GM18867 (cell line): ENCODE data around the gene CD46.

ENCODE experiments used
- ATAC-seq: cut with Tn5 transposase; IDR thresholded peaks from one replicate; pipeline ENCODE4 v1.9.1; 2021; ENCODE audit warnings: mild to moderate bottlenecking, moderate library complexity; ENCODE audit not compliant: unreplicated experiment

Gene CD46

DNA sequence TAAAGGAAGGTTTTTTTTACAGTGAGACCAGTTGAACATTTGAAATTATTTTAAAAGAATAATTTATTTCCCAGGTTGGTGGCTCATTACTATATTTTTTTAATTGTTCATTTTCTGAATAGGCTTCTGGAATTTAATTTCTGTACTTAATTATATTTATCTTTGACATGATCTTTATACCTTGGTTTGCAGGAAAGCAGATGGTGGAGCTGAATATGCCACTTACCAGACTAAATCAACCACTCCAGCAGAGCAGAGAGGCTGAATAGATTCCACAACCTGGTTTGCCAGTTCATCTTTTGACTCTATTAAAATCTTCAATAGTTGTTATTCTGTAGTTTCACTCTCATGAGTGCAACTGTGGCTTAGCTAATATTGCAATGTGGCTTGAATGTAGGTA, 41.5 kb downstream of the CD46 start:
- ATAC-seq = no peak

DNA sequence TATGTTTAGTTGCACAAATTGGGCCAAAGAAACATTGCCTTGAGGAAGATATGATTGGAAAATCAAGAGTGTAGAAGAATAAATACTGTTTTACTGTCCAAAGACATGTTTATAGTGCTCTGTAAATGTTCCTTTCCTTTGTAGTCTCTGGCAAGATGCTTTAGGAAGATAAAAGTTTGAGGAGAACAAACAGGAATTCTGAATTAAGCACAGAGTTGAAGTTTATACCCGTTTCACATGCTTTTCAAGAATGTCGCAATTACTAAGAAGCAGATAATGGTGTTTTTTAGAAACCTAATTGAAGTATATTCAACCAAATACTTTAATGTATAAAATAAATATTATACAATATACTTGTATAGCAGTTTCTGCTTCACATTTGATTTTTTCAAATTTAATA, 43.0 kb downstream of the CD46 start:
- ATAC-seq = no peak

DNA sequence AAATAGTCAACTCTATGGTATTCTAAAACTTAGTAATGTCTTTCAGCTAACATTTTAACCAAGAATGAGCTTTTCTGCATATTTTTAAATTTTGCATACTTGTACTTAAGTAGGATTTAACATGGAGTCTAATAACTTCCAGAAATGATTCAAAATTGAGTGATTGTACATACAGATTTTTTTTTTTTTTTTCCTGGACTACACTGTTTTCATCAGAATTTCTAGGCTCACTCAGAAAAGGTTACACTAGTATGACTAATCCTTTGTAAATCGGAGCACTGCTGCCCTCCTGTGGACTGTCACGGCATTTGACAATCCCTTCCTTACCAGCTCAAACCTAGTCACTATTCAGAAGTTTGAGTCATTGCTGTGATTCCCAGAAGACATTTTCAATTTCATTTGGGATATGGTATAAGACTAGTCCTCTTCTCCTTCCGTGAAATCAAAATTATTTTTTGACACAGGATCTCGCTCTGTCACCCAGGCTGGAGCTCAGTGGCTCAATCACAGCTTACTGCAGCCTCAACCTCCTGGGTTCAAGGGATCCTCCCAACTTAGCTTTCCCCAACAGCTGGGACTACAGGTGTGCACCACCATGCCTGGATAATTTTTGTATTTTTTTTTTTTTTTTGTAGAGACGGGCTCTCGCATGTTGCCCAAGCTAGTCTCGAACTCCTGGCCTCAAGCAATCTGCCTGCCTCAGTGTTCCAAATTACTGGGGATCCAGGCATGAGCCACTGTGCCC, 45.5 kb downstream of the CD46 start:
- peak; percentile 74 for ATAC-seq

DNA sequence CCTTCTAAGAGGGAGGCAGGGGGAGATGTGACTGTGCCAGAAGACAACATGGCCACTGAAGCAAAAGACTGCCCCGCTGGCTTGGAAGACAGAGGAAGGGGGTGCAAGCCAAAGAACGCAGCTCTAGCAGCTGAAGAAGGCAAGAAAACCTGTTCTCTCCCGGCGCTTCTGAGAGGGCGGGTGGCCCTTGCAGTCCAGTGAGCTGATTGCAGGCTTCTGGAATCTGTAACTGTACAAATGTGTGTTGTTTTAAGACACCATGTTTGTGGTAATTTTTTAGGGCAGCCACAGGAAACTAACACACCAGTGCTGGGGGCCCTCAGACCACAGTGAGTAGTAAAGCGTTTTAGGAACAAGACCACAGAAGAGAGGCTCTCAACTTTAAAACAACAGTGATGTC, 47.0 kb downstream of the CD46 start:
- no peak for ATAC-seq

DNA sequence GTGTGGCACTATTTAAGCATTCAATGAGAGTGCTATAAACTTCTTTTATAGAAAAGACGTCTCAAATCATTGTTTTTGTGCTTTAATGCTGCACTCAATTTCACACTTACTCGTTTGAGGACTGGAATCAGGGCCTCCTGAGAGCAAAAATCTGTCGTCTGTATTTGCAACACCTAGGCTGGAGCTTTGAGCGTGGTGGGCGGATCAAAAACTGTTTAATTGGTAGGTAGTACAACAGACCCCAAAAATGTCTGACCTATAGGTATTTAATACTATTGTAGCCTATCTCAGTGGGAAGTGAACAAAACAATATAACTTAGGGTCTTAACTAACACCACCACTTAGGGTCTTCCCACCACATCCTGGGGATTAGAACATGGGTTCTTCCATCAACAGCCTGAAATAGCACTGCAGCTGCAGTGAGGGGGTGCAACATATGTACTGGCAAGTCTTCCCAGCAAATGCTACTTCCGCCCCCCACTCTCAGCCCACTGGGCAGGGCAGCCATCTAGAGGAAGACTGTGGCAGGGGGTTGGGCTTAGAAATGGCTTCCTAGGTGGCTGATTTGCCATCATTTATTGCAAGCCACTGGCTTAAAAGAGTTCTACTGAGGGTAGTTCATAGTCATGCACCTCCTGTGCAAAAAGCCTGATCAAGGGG, 48.3 kb downstream of the CD46 start:
- no peak for ATAC-seq

DNA sequence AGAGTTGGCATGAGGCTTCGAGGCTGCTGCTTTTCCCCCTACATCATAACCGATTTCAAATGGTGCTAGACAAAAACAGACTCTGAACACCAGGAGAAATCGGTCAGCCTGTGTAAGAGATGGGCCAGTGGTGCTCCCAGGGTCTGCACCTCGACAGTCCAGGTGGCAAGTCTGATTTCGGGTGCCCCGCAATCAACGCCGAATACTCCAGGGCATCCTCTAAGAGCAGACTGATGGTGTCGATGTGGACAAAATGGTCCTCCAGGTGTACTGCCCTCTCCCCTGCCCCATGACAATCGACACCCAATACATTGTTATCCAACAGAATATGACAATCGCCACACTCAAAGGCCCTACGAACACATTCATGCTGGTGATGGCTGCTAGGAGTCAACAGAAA, 50.0 kb downstream of the CD46 start:
- no peak for ATAC-seq

DNA sequence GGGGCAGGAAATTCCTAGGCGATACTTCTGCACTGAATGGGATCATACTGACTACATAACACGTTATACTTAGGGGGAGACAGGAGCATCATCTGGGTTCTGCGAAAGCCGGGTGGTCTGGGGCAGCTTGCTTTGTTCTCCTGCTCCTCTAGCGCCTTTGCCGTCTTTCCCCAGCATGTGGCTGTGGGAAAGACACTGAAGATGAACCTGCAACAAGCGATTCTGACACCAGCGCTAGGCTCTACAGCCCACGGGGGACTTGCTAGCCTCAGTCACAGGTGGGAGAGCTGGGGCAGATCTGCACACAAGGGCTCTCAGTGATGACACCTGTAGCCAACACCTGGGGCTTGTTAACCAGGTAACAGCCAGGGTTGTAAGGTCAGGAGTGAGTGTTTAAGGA, 51.8 kb downstream of the CD46 start:
- ATAC-seq = no peak

DNA sequence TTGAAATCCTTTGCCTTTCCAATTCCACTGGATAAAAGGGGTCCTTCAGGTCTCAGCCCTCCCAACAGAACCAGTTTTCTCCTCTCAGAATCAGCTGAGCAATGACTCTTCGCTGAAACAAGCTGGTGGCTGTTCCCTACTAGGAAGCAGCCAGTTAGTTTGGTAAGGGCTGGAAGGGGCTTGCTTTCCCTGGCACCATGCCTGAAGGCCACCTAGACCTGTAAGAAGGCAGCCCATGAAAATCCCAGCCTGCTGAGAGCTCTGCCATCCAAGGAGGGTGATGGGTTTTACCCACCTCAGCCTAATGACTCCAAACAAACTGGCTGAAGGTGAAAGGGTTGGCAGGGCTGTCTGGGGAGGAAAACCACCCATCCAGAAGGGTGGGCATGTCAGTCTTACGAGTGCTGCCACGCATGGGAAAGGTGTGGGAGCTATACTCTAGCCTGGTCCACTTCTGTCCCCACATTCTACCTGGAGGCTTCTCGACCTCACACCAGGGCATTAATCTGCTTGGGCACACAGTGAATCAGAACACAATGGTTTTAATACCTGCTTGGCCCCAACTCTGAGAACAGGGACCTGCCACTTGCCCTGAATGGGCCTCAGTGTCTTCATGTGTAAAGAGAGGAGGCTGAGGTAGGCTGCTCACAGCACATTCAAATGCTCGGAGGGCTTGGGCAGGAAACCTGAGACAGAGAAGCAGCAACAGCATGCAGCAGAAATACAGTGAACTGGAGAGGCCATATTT, 53.0 kb downstream of the CD46 start:
- ATAC-seq = no peak

DNA sequence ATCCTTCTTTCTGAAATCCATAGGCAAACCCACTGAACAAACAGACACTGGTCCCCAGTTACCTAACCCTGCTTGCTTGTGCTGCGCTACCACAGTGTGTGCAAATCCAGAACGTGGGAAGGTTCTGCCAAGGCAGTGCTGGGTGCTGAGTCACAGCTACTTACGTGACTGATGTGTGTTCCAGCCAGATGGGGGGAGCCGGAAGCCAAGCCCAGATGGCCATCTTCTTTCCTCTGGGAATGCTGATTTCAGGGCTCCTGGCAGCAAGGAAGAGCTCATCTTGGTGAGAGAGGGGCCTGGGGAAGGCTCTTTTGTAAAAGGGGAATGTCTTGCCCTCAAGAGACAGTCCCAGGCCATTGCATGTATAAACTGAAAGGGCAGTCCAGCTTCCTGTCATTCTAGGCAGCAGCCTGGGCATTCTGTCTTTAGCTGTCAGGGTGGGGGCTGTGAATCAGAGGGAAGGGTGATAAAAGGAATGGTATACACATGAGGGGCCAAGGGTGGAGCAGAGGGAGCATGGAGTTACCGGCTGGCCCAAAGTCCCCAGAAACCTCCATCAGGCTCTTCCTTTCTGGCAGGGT, 54.1 kb downstream of the CD46 start:
- ATAC-seq = no peak

DNA sequence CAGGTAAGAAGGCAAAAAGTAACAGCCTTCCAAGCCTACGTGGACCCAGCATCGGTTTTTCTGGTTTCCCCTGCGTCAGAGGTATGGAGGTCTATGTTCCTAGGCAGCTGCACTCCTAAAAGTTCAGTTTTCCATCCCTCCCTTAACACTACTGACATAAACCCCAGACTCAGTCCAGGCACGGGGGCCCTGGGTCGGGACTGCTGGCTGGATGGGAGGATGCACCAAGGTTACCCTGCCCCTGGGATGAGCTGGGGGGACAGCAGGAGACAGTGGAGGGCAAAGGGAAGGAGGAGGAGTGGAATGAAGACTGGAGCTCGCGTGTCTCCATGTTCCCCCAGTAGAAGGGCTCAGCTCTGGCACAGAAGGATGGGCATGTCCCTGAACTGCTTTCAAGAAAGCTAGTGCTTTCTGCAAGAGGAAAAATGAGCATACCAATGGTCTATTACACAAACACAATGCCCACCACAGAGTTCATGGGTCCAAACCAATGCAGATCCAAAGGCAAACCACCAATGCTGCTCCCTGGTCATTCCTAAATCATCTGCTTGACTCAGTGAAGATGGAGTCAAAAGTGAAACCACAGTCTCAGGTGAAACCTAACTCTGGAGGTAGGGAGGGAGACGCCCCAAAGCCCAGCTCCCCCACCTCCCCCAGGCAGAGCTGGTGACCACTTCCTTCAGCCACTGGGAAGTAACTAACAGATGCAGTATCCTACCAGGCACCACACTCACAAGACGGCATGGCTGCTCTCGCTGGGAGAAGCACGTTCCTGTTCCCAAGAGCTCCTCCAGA, 54.9 kb downstream of the CD46 start:
- no peak for ATAC-seq

DNA sequence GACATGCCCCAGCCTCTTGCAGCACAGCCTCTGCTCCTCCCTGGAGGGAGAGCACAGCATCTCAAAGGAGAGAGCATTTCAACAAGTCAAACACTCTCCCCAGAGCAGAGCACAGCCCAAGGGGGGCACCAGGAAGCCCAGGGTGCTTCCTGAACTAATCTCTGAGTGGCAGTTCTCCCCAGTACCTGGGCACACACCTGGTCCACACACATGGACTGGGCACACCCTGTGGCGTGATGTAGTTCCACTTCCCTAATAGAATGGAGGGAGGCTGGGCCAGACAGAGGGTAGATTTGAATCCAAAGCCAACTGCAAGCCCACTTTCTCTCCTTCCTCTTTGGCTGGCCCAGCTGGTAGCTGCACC, 55.5 kb downstream of the CD46 start:
- no peak for ATAC-seq

DNA sequence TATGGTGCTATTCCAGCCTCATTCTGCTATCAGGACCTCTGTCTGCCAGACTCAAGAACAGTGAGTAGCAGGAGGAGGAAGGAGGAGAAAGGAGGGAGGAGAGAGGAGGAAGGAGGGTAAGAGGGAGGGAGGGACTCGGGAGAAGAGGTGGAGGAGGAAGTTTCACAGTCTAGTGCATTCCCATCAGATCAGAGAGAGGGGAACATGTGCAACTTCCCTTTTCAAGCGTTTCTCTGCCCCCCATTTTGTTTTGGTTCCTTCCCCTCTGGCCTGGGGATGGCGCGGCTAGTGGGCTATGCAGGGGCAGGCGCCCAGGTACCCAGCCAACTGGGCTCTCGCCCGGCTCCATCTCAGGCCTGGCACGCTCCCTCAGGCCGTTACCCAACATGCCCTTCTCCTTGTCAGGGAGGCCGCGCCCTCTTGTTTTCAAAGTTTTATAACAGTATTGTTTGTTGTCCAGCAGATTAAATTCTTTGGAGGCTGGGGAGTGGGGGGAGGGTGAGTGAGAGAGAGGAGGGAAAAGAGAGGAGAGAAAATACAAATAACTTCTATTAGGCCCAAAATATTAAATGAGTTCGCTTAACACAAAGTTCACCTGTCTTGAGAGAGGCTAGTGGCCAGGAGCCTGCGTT, 56.0 kb downstream of the CD46 start:
- ATAC-seq = no peak

DNA sequence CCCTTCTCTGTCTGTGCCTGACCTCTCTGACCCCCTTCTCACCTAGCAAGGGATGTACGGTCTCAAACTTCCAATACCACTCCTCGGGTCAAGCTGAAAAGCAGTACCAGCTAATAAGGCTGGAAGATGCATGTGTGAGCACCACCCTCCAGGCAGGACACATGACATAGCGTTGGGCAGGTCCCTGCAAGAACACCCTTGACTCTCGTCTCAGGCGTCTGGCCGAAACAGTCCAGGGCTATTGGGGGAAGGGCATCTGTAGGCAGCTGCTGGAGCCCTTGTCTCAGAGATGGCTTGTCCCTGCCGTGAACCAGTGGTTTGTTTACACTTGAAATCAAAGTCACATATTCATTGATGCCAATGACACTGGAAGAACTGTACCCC, 56.5 kb downstream of the CD46 start:
- no peak for ATAC-seq

DNA sequence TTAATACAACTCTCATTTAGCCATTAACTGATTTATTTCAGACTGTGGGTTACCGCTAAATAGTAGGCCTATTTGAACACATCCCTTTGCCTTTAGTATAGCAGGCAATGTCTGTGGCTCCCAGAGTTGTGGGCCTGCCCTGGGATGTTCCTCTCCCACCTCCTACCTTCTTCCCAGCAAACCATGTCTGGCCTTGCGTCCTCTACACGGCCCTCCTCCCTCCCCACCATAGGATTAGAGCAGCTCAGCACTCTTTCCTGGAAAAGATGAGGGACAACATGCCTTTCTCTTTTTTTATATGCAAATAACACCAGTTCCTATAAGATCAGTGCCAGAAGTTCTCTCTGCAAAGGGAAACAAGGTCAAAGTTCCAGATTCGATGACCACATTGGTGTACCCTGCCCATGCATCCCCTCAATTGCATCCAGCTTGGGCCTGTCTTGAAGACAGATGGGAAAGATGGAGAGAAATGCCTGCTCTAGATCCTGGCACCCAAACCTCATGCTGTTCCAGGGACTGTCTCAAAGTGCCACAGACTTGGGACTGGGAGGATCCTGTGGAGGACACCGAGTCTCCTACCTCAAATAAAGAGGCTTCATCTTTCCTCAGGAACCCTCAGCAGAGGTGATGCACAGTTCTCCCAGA, 57.2 kb downstream of the CD46 start:
- ATAC-seq = no peak

DNA sequence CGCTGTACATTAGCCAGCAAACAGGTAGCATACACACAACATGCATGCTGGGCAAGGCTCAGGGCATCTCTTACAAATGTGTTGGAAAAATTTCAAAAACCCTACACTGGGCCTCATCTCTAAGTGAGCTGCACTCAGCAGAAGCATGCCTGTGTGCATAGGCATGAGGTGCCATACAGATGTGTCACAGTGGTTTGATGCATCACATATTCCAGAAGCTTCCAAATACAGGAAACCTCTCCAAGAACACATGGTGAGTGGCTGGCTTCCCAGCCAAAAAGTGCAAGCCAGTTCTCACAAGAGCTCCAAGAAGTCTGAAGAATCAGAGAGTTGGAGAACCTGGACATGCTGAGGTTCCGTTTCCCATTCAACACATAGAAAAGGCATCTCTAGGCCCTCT, 58.3 kb downstream of the CD46 start:
- no peak for ATAC-seq

DNA sequence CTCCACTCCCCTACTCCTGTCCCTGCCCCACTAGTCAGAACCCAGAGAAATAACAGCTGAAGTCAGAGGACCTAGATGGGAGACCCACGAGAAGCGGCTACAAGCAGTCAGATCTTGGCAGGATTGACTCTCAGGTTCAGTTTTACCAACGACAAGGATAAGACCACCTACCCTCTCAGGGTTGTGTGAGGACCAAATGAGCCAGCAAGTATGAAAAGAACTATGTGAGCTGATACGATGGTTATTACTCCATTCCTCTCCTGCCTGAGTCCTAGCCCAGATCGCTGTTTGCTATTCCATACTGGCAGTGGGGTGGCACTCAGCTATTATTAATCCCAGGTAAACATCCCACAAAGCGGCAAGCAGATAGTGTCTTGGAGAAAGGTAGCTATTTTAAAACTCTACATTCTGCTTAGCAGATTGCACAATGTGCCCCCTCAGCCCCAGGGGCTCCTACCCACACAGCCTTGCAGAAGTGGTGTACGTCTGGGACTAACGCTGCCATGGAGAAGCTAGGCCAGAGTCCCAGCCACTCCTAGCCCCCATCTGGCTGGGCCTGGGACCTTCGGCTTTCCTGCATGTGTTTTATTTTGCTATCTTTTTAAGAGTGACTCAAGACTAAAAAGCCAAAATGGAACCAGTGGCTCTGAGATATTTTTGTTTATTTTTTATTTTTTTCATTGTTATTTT, 58.9 kb downstream of the CD46 start:
- no peak for ATAC-seq

DNA sequence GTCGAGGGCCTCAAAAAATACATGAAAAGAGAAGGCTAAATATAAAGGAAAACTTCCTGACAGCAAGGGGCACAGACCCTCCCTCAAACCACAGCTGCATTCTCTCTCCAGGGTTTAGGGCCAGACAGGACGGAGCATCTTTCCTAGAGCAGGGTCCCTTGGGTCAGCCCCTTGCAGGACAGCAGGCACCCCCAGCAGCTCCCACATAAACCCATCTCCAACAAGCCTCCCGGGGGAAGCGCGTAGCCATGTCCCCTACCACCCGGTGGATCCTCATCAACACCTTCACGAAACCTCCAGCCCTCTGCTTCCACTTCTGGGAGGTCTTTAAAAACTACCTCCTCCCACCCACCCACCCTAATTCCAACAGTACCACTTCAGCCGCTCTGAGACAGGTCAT, 59.5 kb downstream of the CD46 start:
- no peak for ATAC-seq

DNA sequence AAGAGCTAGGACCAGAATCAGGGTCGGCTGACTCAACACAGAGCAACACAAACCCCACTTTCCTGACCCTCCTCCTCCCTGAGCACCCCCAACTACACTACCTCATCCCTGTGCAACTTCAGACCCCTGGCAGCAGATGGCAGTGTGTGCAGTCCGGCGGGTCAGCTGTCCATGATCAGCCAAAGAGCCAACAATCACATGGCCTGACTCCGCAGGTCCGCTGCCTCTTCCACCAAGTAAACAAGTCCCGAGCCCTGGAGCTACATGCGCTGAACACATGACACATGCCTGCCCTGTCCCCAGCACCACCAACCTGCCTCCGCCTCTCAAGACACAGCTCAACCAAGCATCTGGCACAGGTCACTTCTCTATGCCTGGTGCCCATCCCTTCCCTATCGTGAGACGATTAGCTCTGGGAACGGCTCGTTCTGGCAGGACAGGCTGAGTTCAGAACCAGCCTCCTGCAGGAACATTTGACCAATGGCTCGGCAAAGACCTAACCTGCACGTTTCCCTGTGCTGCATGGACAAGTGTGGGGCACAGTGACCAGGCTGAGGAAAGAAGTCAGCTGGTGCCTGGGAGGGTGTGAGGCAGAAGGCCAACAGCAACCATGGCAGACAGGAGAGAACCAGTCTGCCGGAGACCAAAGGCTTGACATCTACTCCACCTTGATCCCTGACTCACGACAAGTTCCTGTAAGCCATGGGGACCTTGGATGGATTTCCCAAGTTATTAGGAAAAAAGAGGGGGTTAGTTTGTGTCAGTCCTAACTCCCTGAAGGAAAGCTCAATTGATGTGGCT, 60.3 kb downstream of the CD46 start:
- ATAC-seq = no peak
